Measurements from ENCODE around the gene GPR82. TPM values are rescaled to one million over a fixed set of nuclear protein-coding genes. Genes with fewer than 3 reads are reported as not detected.

Gene GPR82
- total and polyA plus RNA-seq, 2 of the 8 experiments (the other 6 are each of a cell fraction or from before 2014, with no cell fraction given) = not detected

GRCh38 chrX:41716767-41717473 is 7.1 kb upstream of the GPR82 start:
- Histone ChIP-seq H3K79me2 (ENCODE audit: control insufficient read depth in 1 of 2, insufficient read depth in 2 of 2, low read length in 2 of 2) (no peaks in the 10 kb centered on the region), H3K4me2 (ENCODE audit: insufficient read depth in 1 of 2, low read depth in 2 of 2, low read length in 2 of 2) (no peak overlapping the region), H3K9me3 (ENCODE audit: insufficient read depth in 2 of 2, low read depth in 1 of 2, low read length in 1 of 2) (no peaks in the 10 kb centered on the region), H3K4me1 (replicated peaks in 1 of 4; ENCODE audit: control insufficient read depth in 3 of 4, insufficient read depth in 4 of 4, low read length in 3 of 4) (peaks cover 0 to 13% (median 6%) of the 10 kb centered on the region in 4 experiments; a peak in 6 of 7 replicates), H2AK5ac (ENCODE audit: low read depth, low read length) (no peak overlapping the region), H2BK12ac (ENCODE audit: low read depth, low read length) (no peak overlapping the region), H2BK120ac (replicated peaks; ENCODE audit: low read depth, low read length) (no peak overlapping the region), H3K4ac (replicated peaks; ENCODE audit: insufficient read length, low read depth, low read length) (no peak overlapping the region), H4K8ac (ENCODE audit: extremely low read depth, insufficient read depth, low read length) (no peak overlapping the region), H4K20me1 (replicated peaks in 1 of 2; ENCODE audit: control insufficient read depth in 1 of 2, insufficient read depth in 2 of 2, low read length in 2 of 2) (no peaks in the 10 kb centered on the region), H3K27me3 (replicated peaks in 1 of 4; ENCODE audit: control insufficient read depth in 3 of 4, extremely low read depth in 1 of 4, insufficient read depth in 3 of 4, low read length in 3 of 4) (no peaks in the 10 kb centered on the region), H4K5ac (ENCODE audit: insufficient read length, low read depth, low read length) (no peak overlapping the region), H2AFZ (ENCODE audit: low read length) (no peak overlapping the region), H3K23ac (ENCODE audit: insufficient read length) (no peak overlapping the region), H4K91ac (replicated peaks; ENCODE audit: insufficient read length, low read length) (no peak overlapping the region), H3K18ac (ENCODE audit: extremely low read depth, low read length) (no peak overlapping the region), H3K14ac (ENCODE audit: insufficient read length) (no peak overlapping the region), H3K4me3 (ENCODE audit: extremely low read depth in 1 of 4, insufficient read depth in 2 of 4, low read depth in 3 of 4, low read length in 4 of 4) (no peak overlapping the region), H2BK20ac (ENCODE audit: low read length) (0 out of 2 replicates have a peak overlapping the region, but pooled peaks have one; percentile 18), H3K23me2 (ENCODE audit: low read depth, low read length) (no peaks in the 10 kb centered on the region), H3K56ac (replicated peaks; ENCODE audit: insufficient read length, low read depth, low read length) (no peak overlapping the region), H2BK5ac (ENCODE audit: low read depth, low read length) (no peak overlapping the region), H3K36me3 (ENCODE audit: control insufficient read depth in 2 of 4, insufficient read depth in 4 of 4, low read length in 3 of 4) (no peaks in the 10 kb centered on the region), H3K79me1 (ENCODE audit: low read depth, low read length) (no peaks in the 10 kb centered on the region), H3K27ac (ENCODE audit: low read depth, low read length) (no peak overlapping the region), H2BK15ac (ENCODE audit: low read length) (no peak overlapping the region), H3K9ac (replicated peaks in 1 of 4; ENCODE audit: extremely low read depth in 1 of 4, low read depth in 3 of 4, low read length in 3 of 4) (no peak overlapping the region)
- no peak for DNase-seq (ENCODE audit: low read depth in 1 of 2, low spot score in 2 of 2)
- POLR2A ChIA-PET (ENCODE audit: partially characterized antibody) = no interaction called here
- TF ChIP-seq KDM5A (IDR thresholded peaks at IDR 0.05; ENCODE audit: low read length) (no peak), CHD2 (IDR thresholded peaks at IDR 0.05; ENCODE audit: low read length) (no peak), ATF3 (IDR thresholded peaks at IDR 0.05; ENCODE audit: insufficient read depth, low read depth, low read length) (no peak), E2F6 (IDR thresholded peaks at IDR 0.05) (no peak), POLR2AphosphoS5 (IDR thresholded peaks at IDR 0.05; ENCODE audit: low read depth, low read length) (no peak), SRF (IDR thresholded peaks at IDR 0.05; ENCODE audit: low read depth, low read length) (no peak), SP1 (IDR thresholded peaks at IDR 0.05; ENCODE audit: low read depth, low read length) (no peak), CBX8 (IDR thresholded peaks at IDR 0.05; ENCODE audit: borderline replicate concordance, low read depth, low read length) (no peak), MAX (IDR thresholded peaks at IDR 0.05) (no peak), CTBP2 (IDR thresholded peaks at IDR 0.05; ENCODE audit: borderline replicate concordance, insufficient read depth, insufficient read length, low read length) (no peak)
- 93% methylated on average over 12 of the region's 12 CpGs; no CpG with 5 or more reads in 1 of the 2 experiments for WGBS, 2 experiments (ENCODE audit: extremely low coverage in 1 of 2, insufficient coverage in 1 of 2, insufficient read length in 1 of 2, insufficient replicate concordance in 2 of 2, low coverage in 1 of 2, low lambda C conversion rate in 2 of 2, missing lambda C conversion rate in 1 of 2)
- peak; percentile 19 for FAIRE-seq
- CTCF ChIA-PET (ENCODE audit: partially characterized antibody) = no interaction called here

Measured in H1 (cell line).